AG09309 (cell line): ENCODE measurements around the gene IQCN.

Experiments
- DNase-seq: peaks from one replicate; pipeline ENCODE4 v3.0.0-alpha.2; 2010; ENCODE audit warnings: low read depth
- H3K4me3 ChIP-seq: 2 replicates; pipeline ENCODE4 v1.5.1; 2011; ENCODE audit warnings: mild to moderate bottlenecking, low read depth, low read length, moderate library complexity; ENCODE audit not compliant: control insufficient read depth
- CTCF ChIP-seq: IDR thresholded peaks from 2 replicates; pipeline ENCODE4 v1.5.1; 2011; ENCODE audit warnings: mild to moderate bottlenecking, low read depth, low read length, inconsistent platforms; ENCODE audit not compliant: insufficient read depth, control insufficient read depth; ENCODE audit errors: missing control alignments

IQCN gene

GRCh38 chr19:18286973-18287635, 12.9 kb upstream of the IQCN start:
- DNase-seq = no peak
- H3K4me3 ChIP-seq = no peak overlapping the region
- no peak for TF ChIP-seq CTCF

- no peak for TF ChIP-seq CTCF
- no peak for DNase-seq
These were observed 10.6 kb upstream of the IQCN start for GRCh38 chr19:18284712-18285360.

GRCh38 chr19:18283338-18283737, 9.1 kb upstream of the IQCN start:
- no peak for TF ChIP-seq CTCF
- H3K4me3 ChIP-seq = no peak overlapping the region
- DNase-seq = no peak

More at GRCh38 chr19:18284712-18285360, 10.6 kb upstream of the IQCN start:
- no peak overlapping the region for H3K4me3 ChIP-seq

- TF ChIP-seq CTCF = no peak
- DNase-seq = no peak
- H3K4me3 ChIP-seq = peak overlapping the region; percentile 65
These were observed 8.5 kb upstream of the IQCN start for GRCh38 chr19:18282788-18283141.

- peak; percentile 27 for TF ChIP-seq CTCF
- H3K4me3 ChIP-seq = peak overlapping the region; percentile 65
- no peak for DNase-seq
These were observed 8.0 kb upstream of the IQCN start for GRCh38 chr19:18282021-18282787.

GRCh38 chr19:18281082-18282020, 7.1 kb upstream of the IQCN start, which contains the start of gene JUND:
Gene JUND, minus strand, starts transcription at chr19:18281622. Its CDS starts 138 bp downstream, at chr19:18281484.
- no peak for TF ChIP-seq CTCF
- H3K4me3 ChIP-seq = peak within 1 kb of the TSS; percentile 74
- peak; percentile 89 for DNase-seq
